H1 (cell line): ENCODE data around the gene EYA4. TPM values are rescaled to one million over a fixed set of nuclear protein-coding genes. Genes with fewer than 3 reads are reported as not detected.

Experiments
- CTCF ChIA-PET: fragments of 300-600 bp; sonication (Branson Sonifier 250); formaldehyde crosslinking; loops from one replicate; lab custom pipeline; 2021; ENCODE audit not compliant: partially characterized antibody; lab: Charles Lee
- POLR2A ChIA-PET: fragments of 300-600 bp; sonication (Branson Sonifier 250); formaldehyde crosslinking; loops from one replicate; lab custom pipeline; 2021; ENCODE audit warnings: inconsistent platforms; ENCODE audit not compliant: partially characterized antibody; lab: Charles Lee
- DNase-seq, 2 experiments: peaks; one replicate each; pipeline versions ENCODE4 v3.0.0 to v3.0.0-alpha.2; 2010 to 2022; ENCODE audit warnings: low spot score in 2 of 2, low read depth in 1 of 2, mixed read lengths in 1 of 2
- FAIRE-seq: peaks from 2 replicates; lab custom pipeline; 2011; peaks lifted over from hg19 to GRCh38; lab: Jason Lieb, UNC
- H2AFZ ChIP-seq: 2 replicates; pipeline ENCODE4 v1.8.1; 2012; ENCODE audit warnings: low read length, inconsistent platforms
- H2AK5ac ChIP-seq: 2 replicates; pipeline ENCODE4 v1.6.1; 2013; ENCODE audit warnings: low read depth, low read length
- H2BK120ac ChIP-seq: replicated peaks from 2 replicates; pipeline ENCODE3; 2013; ENCODE audit warnings: low read depth, low read length, inconsistent platforms
- H2BK12ac ChIP-seq: 2 replicates; pipeline ENCODE4 v1.6.1; 2013; ENCODE audit warnings: low read depth, low read length
- H2BK15ac ChIP-seq: 2 replicates; pipeline ENCODE4 v1.6.1; 2013; ENCODE audit warnings: low read length
- H2BK20ac ChIP-seq: 2 replicates; pipeline ENCODE4 v1.6.1; 2013; ENCODE audit warnings: low read length
- H2BK5ac ChIP-seq: 2 replicates; pipeline ENCODE4 v1.6.1; 2013; ENCODE audit warnings: low read depth, low read length
- H3K14ac ChIP-seq: 2 replicates; pipeline ENCODE4 v1.6.1; 2013; ENCODE audit warnings: inconsistent platforms; ENCODE audit not compliant: insufficient read length
- H3K18ac ChIP-seq: 2 replicates; pipeline ENCODE4 v1.6.1; 2013; ENCODE audit warnings: low read length; ENCODE audit errors: extremely low read depth
- H3K23ac ChIP-seq: 2 replicates; pipeline ENCODE4 v1.6.1; 2013; ENCODE audit warnings: inconsistent platforms; ENCODE audit not compliant: insufficient read length
- H3K23me2 ChIP-seq: 2 replicates; pipeline ENCODE4 v1.6.1; 2013; ENCODE audit warnings: low read depth, low read length
- H3K27ac ChIP-seq: 2 replicates; pipeline ENCODE4 v1.6.1; 2011; ENCODE audit warnings: low read depth, low read length, inconsistent platforms
- H3K27me3 ChIP-seq, 4 experiments: replicated peaks in 1 of 4; 1 replicate in 1 of 4; 2 replicates in 3 of 4; pipeline versions ENCODE4 v1.6.1 to v1.8.1; 2011 to 2013; ENCODE audit warnings: low read length in 3 of 4, mild to moderate bottlenecking in 3 of 4, inconsistent platforms in 2 of 4, mixed read lengths in 2 of 4, moderate library complexity in 1 of 4; ENCODE audit not compliant: control insufficient read depth in 3 of 4, insufficient read depth in 3 of 4; ENCODE audit errors: extremely low read depth in 1 of 4
- H3K36me3 ChIP-seq, 4 experiments: 2 replicates each; pipeline versions ENCODE4 v1.6.1 to v1.8.1; 2011 to 2013; ENCODE audit warnings: mild to moderate bottlenecking in 4 of 4, low read length in 3 of 4, moderate library complexity in 2 of 4, control low read depth in 1 of 4, inconsistent platforms in 1 of 4; ENCODE audit not compliant: insufficient read depth in 4 of 4, control insufficient read depth in 2 of 4
- H3K4ac ChIP-seq: replicated peaks from 2 replicates; pipeline ENCODE3; 2013; ENCODE audit warnings: low read length, low read depth, mixed read lengths, inconsistent platforms; ENCODE audit not compliant: insufficient read length
- H3K4me1 ChIP-seq, 4 experiments: replicated peaks in 1 of 4; 1 replicate in 1 of 4; 2 replicates in 3 of 4; pipeline versions ENCODE4 v1.6.1 to v1.8.1; 2011 to 2013; ENCODE audit warnings: low read length in 3 of 4, inconsistent platforms in 2 of 4, mixed read lengths in 1 of 4; ENCODE audit not compliant: insufficient read depth in 4 of 4, control insufficient read depth in 3 of 4
- H3K4me2 ChIP-seq, 2 experiments: 2 replicates each; pipeline versions ENCODE4 v1.6.1 to v1.8.1; 2011 to 2013; ENCODE audit warnings: low read depth in 2 of 2, low read length in 2 of 2, control low read depth in 1 of 2, inconsistent platforms in 1 of 2, mild to moderate bottlenecking in 1 of 2; ENCODE audit not compliant: insufficient read depth in 1 of 2
- H3K4me3 ChIP-seq, 4 experiments: fragments of 200-600, 300-600 bp in 1 of 4; sonication (generic), shearing (Covaris generic), sonication (Bioruptor Twin) in 1 of 4; 2 replicates each; pipeline versions ENCODE4 v1.5.1 to v1.8.1; 2011 to 2016; ENCODE audit warnings: low read length in 4 of 4, low read depth in 3 of 4, control low read depth in 2 of 4, inconsistent platforms in 2 of 4, mild to moderate bottlenecking in 2 of 4, mixed read lengths in 1 of 4, moderate library complexity in 1 of 4; ENCODE audit not compliant: insufficient read depth in 2 of 4; ENCODE audit errors: extremely low read depth in 1 of 4
- H3K56ac ChIP-seq: replicated peaks from 2 replicates; pipeline ENCODE3; 2013; ENCODE audit warnings: low read depth, mild to moderate bottlenecking, mixed read lengths, low read length, inconsistent platforms; ENCODE audit not compliant: insufficient read length
- H3K79me1 ChIP-seq: 2 replicates; pipeline ENCODE4 v1.6.1; 2013; ENCODE audit warnings: low read depth, low read length, control low read depth
- H3K79me2 ChIP-seq, 2 experiments: 2 replicates each; pipeline versions ENCODE4 v1.6.1 to v1.8.1; 2012 to 2013; ENCODE audit warnings: low read length in 2 of 2, mild to moderate bottlenecking in 2 of 2, inconsistent platforms in 1 of 2; ENCODE audit not compliant: insufficient read depth in 2 of 2, control insufficient read depth in 1 of 2
- H3K9ac ChIP-seq, 4 experiments: replicated peaks in 1 of 4; 1 replicate in 1 of 4; 2 replicates in 3 of 4; pipeline versions ENCODE4 v1.6.1 to v1.8.1; 2011 to 2013; ENCODE audit warnings: low read depth in 3 of 4, low read length in 3 of 4, control low read depth in 2 of 4, mild to moderate bottlenecking in 2 of 4, moderate library complexity in 2 of 4, inconsistent platforms in 1 of 4; ENCODE audit errors: extremely low read depth in 1 of 4
- H3K9me3 ChIP-seq, 2 experiments: 2 replicates each; pipeline versions ENCODE4 v1.6.1 to v1.8.1; 2012 to 2013; ENCODE audit warnings: mild to moderate bottlenecking in 2 of 2, moderate library complexity in 2 of 2, control low read depth in 1 of 2, inconsistent platforms in 1 of 2, low read depth in 1 of 2, low read length in 1 of 2, mixed read lengths in 1 of 2; ENCODE audit not compliant: insufficient read depth in 2 of 2
- H4K20me1 ChIP-seq, 2 experiments: replicated peaks in 1 of 2; 2 replicates each; pipeline versions ENCODE3 to v1.8.1; 2011 to 2013; ENCODE audit warnings: inconsistent platforms in 2 of 2, low read length in 2 of 2, mild to moderate bottlenecking in 1 of 2; ENCODE audit not compliant: insufficient read depth in 2 of 2, control insufficient read depth in 1 of 2
- H4K5ac ChIP-seq: 2 replicates; pipeline ENCODE4 v1.6.1; 2013; ENCODE audit warnings: low read length, low read depth, mixed read lengths, inconsistent platforms; ENCODE audit not compliant: insufficient read length
- H4K8ac ChIP-seq: 2 replicates; pipeline ENCODE4 v1.8.0; 2013; ENCODE audit warnings: mild to moderate bottlenecking, moderate library complexity, low read length, inconsistent platforms; ENCODE audit not compliant: insufficient read depth; ENCODE audit errors: extremely low read depth
- H4K91ac ChIP-seq: replicated peaks from 2 replicates; pipeline ENCODE3; 2013; ENCODE audit warnings: low read length, mixed read lengths, inconsistent platforms; ENCODE audit not compliant: insufficient read length
- POU5F1 ChIP-seq: IDR thresholded peaks from 2 replicates; pipeline ENCODE4 v1.6.1; 2011; ENCODE audit warnings: low read depth, mild to moderate bottlenecking, low read length, moderate library complexity
- RXRA ChIP-seq: IDR thresholded peaks from 2 replicates; pipeline ENCODE4 v1.6.1; 2011; ENCODE audit warnings: low read depth, mild to moderate bottlenecking, low read length, moderate library complexity; ENCODE audit not compliant: insufficient read depth
- SAP30 ChIP-seq: fragments of 300-600 bp; sonication (generic); IDR thresholded peaks from 2 replicates; pipeline ENCODE4 v1.7.1; 2012; ENCODE audit warnings: low read length, moderate library complexity, mild to moderate bottlenecking, inconsistent platforms; ENCODE audit not compliant: insufficient read depth, insufficient replicate concordance
- SIN3A ChIP-seq, 2 experiments: IDR thresholded peaks in 1 of 2; conservative IDR thresholded peaks in 1 of 2; 2 replicates each; pipeline ENCODE4 v1.6.1; 2011 to 2012; ENCODE audit warnings: low read length in 2 of 2, improper control_type of control experiment in 1 of 2, low read depth in 1 of 2, mild to moderate bottlenecking in 1 of 2
- SUZ12 ChIP-seq: fragments of 200-600 bp; sonication (generic); IDR thresholded peaks from 2 replicates; pipeline ENCODE4 v1.6.1; 2012; ENCODE audit warnings: mild to moderate bottlenecking, inconsistent platforms, low read length, moderate library complexity, mixed read lengths
- TEAD4 ChIP-seq: IDR thresholded peaks from 2 replicates; pipeline ENCODE4 v1.6.1; 2012; ENCODE audit warnings: low read depth, low read length, inconsistent platforms, mixed read lengths
- WGBS, 2 experiments: shearing (Covaris generic) in 1 of 2; methylation state at CpG; one replicate each; pipeline versions ENCODE4 v1.1.6 to v1.1.7; 2013 to 2015; ENCODE audit warnings: low lambda C conversion rate in 2 of 2, mixed read lengths in 2 of 2, inconsistent platforms in 1 of 2, low coverage in 1 of 2, missing lambda C conversion rate in 1 of 2; ENCODE audit not compliant: insufficient replicate concordance in 2 of 2, insufficient coverage in 1 of 2, insufficient read length in 1 of 2; ENCODE audit errors: extremely low coverage in 1 of 2, missing lambda C conversion rate in 1 of 2; 5-methylcytosine and 5-hydroxymethylcytosine counted together
- polyA plus RNA-seq, 7 experiments: library from polyadenylated mRNA; depleted of rRNA in 3 of 7; stranded (reverse) in 5 of 7; unstranded in 2 of 7; fragments of >200 nt in 5 of 7; fragments of 200-250 nt in 2 of 7; gene quantifications; 1 replicate in 5 of 7; 2 replicates in 1 of 7; 4 replicates in 1 of 7; pipeline versions ENCODE4 v1.2.1 to v1.2.3, GENCODE V29; 2011 to 2013; ENCODE audit warnings: missing spikeins in 2 of 7, mixed read lengths in 2 of 7
- total RNA-seq: library from RNA; stranded (reverse); fragmentation: NEBNext Ultra II Directional; extraction: Animal tissue kit (Norgen Biotek cat#: 25700); gene quantifications from 2 replicates; pipeline ENCODE4 v1.2.1, GENCODE V29; 2021

EYA4 gene
- total and polyA plus RNA-seq, 2 of the 8 experiments (the other 6 are each of a cell fraction or from before 2014, with no cell fraction given) = 0.06 to 0.17 TPM

- H2BK5ac ChIP-seq = no peak overlapping the region
- TF ChIP-seq TEAD4 (no peak), SUZ12 (no peak), SAP30 (no peak), SIN3A (conservative IDR thresholded peaks at IDR 0.05 in 1 of 2, IDR thresholded peaks at IDR 0.05 in 1 of 2; ENCODE audit: low read depth in 1 of 2, low read length in 2 of 2) (no peak), RXRA (no peak), POU5F1 (no peak)
- TF ChIP-seq, all 59 proteins: peak for 0
- Histone ChIP-seq H3K27ac (no peak overlapping the region), H2BK15ac (no peak overlapping the region), H3K79me1 (no peaks in the 10 kb centered on the region), H3K36me3 (no peaks in the 10 kb centered on the region), H4K91ac (no peak overlapping the region), H3K4me3 (no peak overlapping the region), H3K79me2 (no peaks in the 10 kb centered on the region), H3K4me1 (no peaks in the 10 kb centered on the region), H2BK120ac (no peak overlapping the region), H3K23me2 (no peaks in the 10 kb centered on the region), H3K27me3 (no peaks in the 10 kb centered on the region), H3K56ac (no peak overlapping the region), H3K4me2 (no peak overlapping the region), H4K8ac (no peak overlapping the region), H3K9me3 (no peaks in the 10 kb centered on the region), H4K20me1 (no peaks in the 10 kb centered on the region), H2BK12ac (no peak overlapping the region), H3K18ac (no peak overlapping the region), H3K9ac (no peak overlapping the region), H4K5ac (no peak overlapping the region), H3K4ac (no peak overlapping the region), H2AFZ (no peak overlapping the region), H2AK5ac (no peak overlapping the region), H3K14ac (no peak overlapping the region), H3K23ac (no peak overlapping the region), H2BK20ac (no peak overlapping the region)
- ChIA-PET CTCF (interaction anchor here (0.6 to 0.8 kb wide), 2 partner anchors 21 to 220 kb away, joined by 3 read pairs; no protein-coding TSS in a partner anchor), POLR2A (no interaction called here)
- WGBS, 2 experiments = 83% methylated on average over 5 of the region's 5 CpGs; no CpG with 5 or more reads in 1 of the 2 experiments
- no peak for FAIRE-seq
- DNase-seq = no peak
These were observed 48.7 kb downstream of the EYA4 start for GRCh38 chr6:133289733-133290306.
